Neural cell (in vitro differentiated cells): ENCODE measurements around the gene ELMO1. TPM values are rescaled to one million over a fixed set of nuclear protein-coding genes. Genes with fewer than 3 reads are reported as not detected.

Experiments used
- H2AFZ ChIP-seq: fragments of 200-600, 300-800 bp; sonication (generic), shearing (Covaris generic); 2 replicates; pipeline ENCODE4 v1.6.0; 2014; ENCODE audit warnings: low read depth, mild to moderate bottlenecking, antibody characterized with exemption, low read length, moderate library complexity
- H3F3A ChIP-seq: fragments of 200-600 bp; shearing (Covaris generic); 2 replicates; pipeline ENCODE4 v1.6.1; 2016; ENCODE audit warnings: mild to moderate bottlenecking, moderate library complexity, mixed read lengths, antibody characterized with exemption, low read length; ENCODE audit not compliant: insufficient read depth, poor library complexity, severe bottlenecking
- H3K27ac ChIP-seq: fragments of 200-600, 300-800 bp; sonication (generic), shearing (Covaris generic); 2 replicates; pipeline ENCODE4 v1.5.1; 2014; ENCODE audit warnings: mild to moderate bottlenecking, low read length, moderate library complexity
- H3K27me3 ChIP-seq: fragments of 300-800, 200-600 bp; sonication (generic), shearing (Covaris generic); 2 replicates; pipeline ENCODE4 v1.6.0; 2014; ENCODE audit warnings: mild to moderate bottlenecking, low read depth, low read length, moderate library complexity; ENCODE audit not compliant: insufficient read depth
- H3K36me3 ChIP-seq: fragments of 300-800, 200-600 bp; sonication (generic), shearing (Covaris generic); 2 replicates; pipeline ENCODE4 v1.5.1; 2014; ENCODE audit warnings: mild to moderate bottlenecking, antibody characterized with exemption, low read length, moderate library complexity; ENCODE audit not compliant: insufficient read depth
- H3K4me2 ChIP-seq: fragments of 300-800, 200-600 bp; sonication (generic), shearing (Covaris generic); 2 replicates; pipeline ENCODE4 v1.6.0; 2014; ENCODE audit warnings: mild to moderate bottlenecking, low read length
- H3K4me3 ChIP-seq: fragments of 300-800, 200-600 bp; sonication (generic), shearing (Covaris generic); 2 replicates; pipeline ENCODE4 v1.5.1; 2014; ENCODE audit warnings: mild to moderate bottlenecking, low read length, moderate library complexity
- H3K79me2 ChIP-seq: fragments of 200-600 bp; shearing (Covaris generic); replicated peaks from 2 replicates; pipeline ENCODE4 v1.6.0; 2014; ENCODE audit warnings: mild to moderate bottlenecking, low read length, moderate library complexity; ENCODE audit not compliant: insufficient read depth
- H3K9ac ChIP-seq: fragments of 300-800, 200-600 bp; sonication (generic), shearing (Covaris generic); 2 replicates; pipeline ENCODE4 v1.6.1; 2016; ENCODE audit warnings: mild to moderate bottlenecking, low read length, mixed read lengths
- H3K9me2 ChIP-seq: fragments of 200-600 bp; shearing (Covaris generic); 2 replicates; pipeline ENCODE4 v1.6.1; 2016; ENCODE audit warnings: mild to moderate bottlenecking, low read length, mixed read lengths; ENCODE audit not compliant: insufficient read depth
- H3K9me3 ChIP-seq: fragments of 200-600, 300-800 bp; sonication (generic), shearing (Covaris generic); 2 replicates; pipeline ENCODE4 v1.6.1; 2016; ENCODE audit warnings: mild to moderate bottlenecking, mixed run types, low read length, moderate library complexity, mixed read lengths
- H4K20me1 ChIP-seq: fragments of 200-600 bp; shearing (Covaris generic); 2 replicates; pipeline ENCODE4 v1.6.1; 2016; ENCODE audit warnings: mild to moderate bottlenecking, mixed run types; ENCODE audit not compliant: insufficient read depth
- CTCF ChIP-seq: fragments of 450-650 bp; IDR thresholded peaks from 2 replicates; pipeline ENCODE4 v1.5.1; 2014; ENCODE audit warnings: antibody characterized with exemption, mild to moderate bottlenecking, moderate library complexity; ENCODE audit not compliant: poor library complexity, severe bottlenecking
- EP300 ChIP-seq: fragments of 450-650 bp; conservative IDR thresholded peaks from 2 replicates; pipeline ENCODE4 v1.6.1; 2014; ENCODE audit warnings: antibody characterized with exemption, mild to moderate bottlenecking, moderate library complexity; ENCODE audit not compliant: poor library complexity, severe bottlenecking
- EZH2 ChIP-seq: fragments of 200-600, 300-800 bp; shearing (Covaris generic), sonication (generic); IDR thresholded peaks from 2 replicates; pipeline ENCODE4 v1.6.1; 2014; ENCODE audit warnings: antibody characterized with exemption, low read length, borderline replicate concordance, mild to moderate bottlenecking; ENCODE audit not compliant: insufficient read depth, poor library complexity, severe bottlenecking
- MXI1 ChIP-seq: fragments of 450-650 bp; conservative IDR thresholded peaks from 2 replicates; pipeline ENCODE4 v1.6.1; 2014; ENCODE audit warnings: antibody characterized with exemption, mild to moderate bottlenecking; ENCODE audit not compliant: poor library complexity, severe bottlenecking
- POLR2AphosphoS5 ChIP-seq: IDR thresholded peaks from 2 replicates; pipeline ENCODE4 v1.6.1; 2012
- RAD21 ChIP-seq: fragments of 450-650 bp; conservative IDR thresholded peaks from 2 replicates; pipeline ENCODE4 v1.6.1; 2014; ENCODE audit warnings: antibody characterized with exemption, mild to moderate bottlenecking, moderate library complexity
- REST ChIP-seq: IDR thresholded peaks from 2 replicates; pipeline ENCODE4 v1.6.1; 2012; ENCODE audit warnings: borderline replicate concordance
- SMC3 ChIP-seq: fragments of 450-650 bp; conservative IDR thresholded peaks from 2 replicates; pipeline ENCODE4 v1.6.1; 2014; ENCODE audit warnings: antibody characterized with exemption, mild to moderate bottlenecking, moderate library complexity; ENCODE audit not compliant: poor library complexity
- TAF1 ChIP-seq: IDR thresholded peaks from 2 replicates; pipeline ENCODE4 v1.6.1; 2012; ENCODE audit warnings: low read depth
- polyA plus RNA-seq: library from polyadenylated mRNA; depleted of rRNA; stranded (reverse); fragments of >200 nt; gene quantifications from 2 replicates; pipeline ENCODE4 v1.2.3, GENCODE V29; 2014

The ELMO1 gene
- polyA plus RNA-seq, 1 donor from 2014 or later, result 12.2 TPM

- no peak for TF ChIP-seq TAF1
- no peak for TF ChIP-seq MXI1
- TF ChIP-seq SMC3, result no peak
- TF ChIP-seq POLR2AphosphoS5, result no peak
- no peak for TF ChIP-seq EZH2
- no peak for TF ChIP-seq RAD21
- no peak for TF ChIP-seq REST
- TF ChIP-seq CTCF, result no peak
- TF ChIP-seq EP300, result no peak
- no peak overlapping the region for H3K27ac ChIP-seq
Measured at GRCh38 chr7:37256631-37257030, 192.0 kb downstream of the ELMO1 start.

GRCh38 chr7:37255327-37255944, 193.2 kb downstream of the ELMO1 start:
- Histone ChIP-seq H3K9me2 (no peaks in the 10 kb centered on the region), H4K20me1 (no peaks in the 10 kb centered on the region), H3K4me2 (no peak overlapping the region), H3K27me3 (no peaks in the 10 kb centered on the region), H3K27ac (no peak overlapping the region), H3K9me3 (no peaks in the 10 kb centered on the region), H3K79me2 (no peaks in the 10 kb centered on the region), H3K4me3 (no peak overlapping the region), H3K9ac (no peak overlapping the region), H2AFZ (no peak overlapping the region), H3F3A (no peaks in the 10 kb centered on the region), H3K36me3 (no peaks in the 10 kb centered on the region)
- TF ChIP-seq EP300 (no peak), MXI1 (no peak), EZH2 (no peak), SMC3 (no peak), CTCF (no peak), REST (no peak), RAD21 (no peak), TAF1 (no peak), POLR2AphosphoS5 (no peak)

More at GRCh38 chr7:37256631-37257030, 192.0 kb downstream of the ELMO1 start:
- Histone ChIP-seq H3K4me3 (no peak overlapping the region), H2AFZ (no peak overlapping the region), H3F3A (no peaks in the 10 kb centered on the region), H3K9me2 (no peaks in the 10 kb centered on the region), H3K27me3 (no peaks in the 10 kb centered on the region), H4K20me1 (no peaks in the 10 kb centered on the region), H3K9me3 (no peaks in the 10 kb centered on the region), H3K79me2 (no peaks in the 10 kb centered on the region), H3K36me3 (no peaks in the 10 kb centered on the region), H3K9ac (no peak overlapping the region), H3K4me2 (no peak overlapping the region)
